Keratinocyte (primary cell): ENCODE measurements around the gene CCNT1. TPM values are rescaled to one million over a fixed set of nuclear protein-coding genes. Genes with fewer than 3 reads are reported as not detected.

ENCODE experiments used
- DNase-seq: peaks from one replicate; pipeline ENCODE4 v3.0.0-alpha.2; 2011; ENCODE audit warnings: low read depth, missing footprints, low spot score
- FAIRE-seq: peaks from 2 replicates; lab custom pipeline; 2011; peaks lifted over from hg19 to GRCh38; lab: Jason Lieb, UNC
- H2AFZ ChIP-seq: 2 replicates; pipeline ENCODE4 v1.6.0; 2012; ENCODE audit warnings: low read length, control low read depth, inconsistent platforms; ENCODE audit not compliant: control insufficient read depth
- H3K27ac ChIP-seq: 2 replicates; pipeline ENCODE4 v1.5.1; 2011; ENCODE audit warnings: low read length; ENCODE audit not compliant: control insufficient read depth, insufficient read depth
- H3K27me3 ChIP-seq: 3 replicates; pipeline ENCODE4 v1.6.0; 2011; ENCODE audit warnings: low read length; ENCODE audit not compliant: control insufficient read depth, insufficient read depth; ENCODE audit errors: extremely low read depth
- H3K36me3 ChIP-seq, 2 experiments: 2 replicates in 1 of 2; 3 replicates in 1 of 2; pipeline ENCODE4 v1.5.1; 2011; ENCODE audit warnings: low read length in 2 of 2, mild to moderate bottlenecking in 1 of 2; ENCODE audit not compliant: control insufficient read depth in 2 of 2, insufficient read depth in 2 of 2; ENCODE audit errors: extremely low read depth in 1 of 2
- H3K4me1 ChIP-seq: 3 replicates; pipeline ENCODE4 v1.5.1; 2011; ENCODE audit warnings: low read length; ENCODE audit not compliant: control insufficient read depth, insufficient read depth; ENCODE audit errors: extremely low read depth
- H3K4me2 ChIP-seq: 3 replicates; pipeline ENCODE4 v1.6.0; 2011; ENCODE audit warnings: low read depth, low read length; ENCODE audit not compliant: control insufficient read depth, insufficient read depth; ENCODE audit errors: extremely low read depth
- H3K4me3 ChIP-seq, 3 experiments: fragments of 200-600 bp in 1 of 3; sonication (generic) in 1 of 3; 2 replicates in 2 of 3; 3 replicates in 1 of 3; pipeline ENCODE4 v1.5.1; 2011 to 2016; ENCODE audit warnings: low read length in 3 of 3, mild to moderate bottlenecking in 3 of 3, control low read depth in 2 of 3, inconsistent platforms in 1 of 3, low read depth in 1 of 3, mixed read lengths in 1 of 3, mixed run types in 1 of 3, moderate library complexity in 1 of 3; ENCODE audit not compliant: control insufficient read depth in 2 of 3, insufficient read depth in 2 of 3; ENCODE audit errors: extremely low read depth in 1 of 3
- H3K79me2 ChIP-seq: 2 replicates; pipeline ENCODE4 v1.6.0; 2012; ENCODE audit warnings: low read length; ENCODE audit not compliant: control insufficient read depth, insufficient read depth
- H3K9ac ChIP-seq: 3 replicates; pipeline ENCODE4 v1.6.0; 2011; ENCODE audit warnings: low read length; ENCODE audit not compliant: control insufficient read depth, insufficient read depth; ENCODE audit errors: extremely low read depth
- H3K9me1 ChIP-seq: 3 replicates; pipeline ENCODE4 v1.6.0; 2011; ENCODE audit warnings: low read length; ENCODE audit not compliant: control insufficient read depth, insufficient read depth; ENCODE audit errors: extremely low read depth
- H3K9me3 ChIP-seq: 2 replicates; pipeline ENCODE4 v1.5.1; 2012; ENCODE audit warnings: low read depth, low read length; ENCODE audit not compliant: control insufficient read depth
- H4K20me1 ChIP-seq: 3 replicates; pipeline ENCODE4 v1.6.0; 2011; ENCODE audit warnings: low read length; ENCODE audit not compliant: control insufficient read depth, insufficient read depth; ENCODE audit errors: extremely low read depth
- CTCF ChIP-seq, 3 experiments: IDR thresholded peaks in 1 of 3; conservative IDR thresholded peaks in 1 of 3; optimal IDR thresholded peaks in 1 of 3; 2 replicates in 2 of 3; 3 replicates in 1 of 3; pipeline versions ENCODE3 to v1.5.1; 2011; ENCODE audit warnings: low read length in 3 of 3, mild to moderate bottlenecking in 3 of 3, moderate library complexity in 2 of 3, control low read depth in 1 of 3, inconsistent platforms in 1 of 3; ENCODE audit not compliant: insufficient read depth in 2 of 3; ENCODE audit errors: extremely low read depth in 1 of 3
- EZH2 ChIP-seq: IDR thresholded peaks from one replicate; pipeline ENCODE4 v1.6.1; 2012; ENCODE audit warnings: inconsistent platforms, mild to moderate bottlenecking, low read length, moderate library complexity
- dilution Hi-C: fragments of 300-500 bp; cut with MboI; formaldehyde crosslinking; loops from one replicate; pipeline ENCODE4 v1.7.0; 2020; ENCODE audit warnings: low sequenced_read_pairs; ENCODE audit not compliant: extremely low pct_ligation_motif_present
- polyA plus RNA-seq, 5 experiments: library from polyadenylated mRNA; depleted of rRNA in 3 of 5; stranded (reverse) in 3 of 5; stranded (forward) in 1 of 5; unstranded in 1 of 5; fragments of >200 nt; gene quantifications; 1 replicate in 1 of 5; 2 replicates in 3 of 5; 3 replicates in 1 of 5; pipeline versions ENCODE4 v1.2.1 to v1.2.3, GENCODE V29; 2011 to 2012; ENCODE audit warnings: missing spikeins in 2 of 5, low read depth in 1 of 5, low replicate concordance in 1 of 5

CCNT1 gene
- polyA plus RNA-seq, 1 donor (not counting 4 experiments of a cell fraction or from before 2014, with no cell fraction given), result 23.4 TPM

GRCh38 chr12:48750215-48750614 lies 33.7 kb upstream of the CCNT1 start:
- Histone ChIP-seq H3K9me1 (no peaks in the 10 kb centered on the region), H3K27me3 (no peaks in the 10 kb centered on the region), H3K9me3 (no peaks in the 10 kb centered on the region), H3K9ac (no peak overlapping the region), H3K4me1 (peaks cover 5% of the 10 kb centered on the region), H2AFZ (no peak overlapping the region), H3K4me2 (no peak overlapping the region), H4K20me1 (no peaks in the 10 kb centered on the region), H3K4me3 (no peak overlapping the region), H3K36me3 (no peaks in the 10 kb centered on the region), H3K27ac (no peak overlapping the region), H3K79me2 (no peaks in the 10 kb centered on the region)
- dilution Hi-C loops, result no loop called here
- DNase-seq, result no peak
- TF ChIP-seq EZH2 (no peak), CTCF (optimal IDR thresholded peaks at IDR 0.05 in 1 of 3, IDR thresholded peaks at IDR 0.05 in 1 of 3, conservative IDR thresholded peaks at IDR 0.05 in 1 of 3; ENCODE audit: extremely low read depth in 1 of 3, insufficient read depth in 2 of 3, low read length in 3 of 3) (no peak)
- FAIRE-seq, result no peak

DNA sequence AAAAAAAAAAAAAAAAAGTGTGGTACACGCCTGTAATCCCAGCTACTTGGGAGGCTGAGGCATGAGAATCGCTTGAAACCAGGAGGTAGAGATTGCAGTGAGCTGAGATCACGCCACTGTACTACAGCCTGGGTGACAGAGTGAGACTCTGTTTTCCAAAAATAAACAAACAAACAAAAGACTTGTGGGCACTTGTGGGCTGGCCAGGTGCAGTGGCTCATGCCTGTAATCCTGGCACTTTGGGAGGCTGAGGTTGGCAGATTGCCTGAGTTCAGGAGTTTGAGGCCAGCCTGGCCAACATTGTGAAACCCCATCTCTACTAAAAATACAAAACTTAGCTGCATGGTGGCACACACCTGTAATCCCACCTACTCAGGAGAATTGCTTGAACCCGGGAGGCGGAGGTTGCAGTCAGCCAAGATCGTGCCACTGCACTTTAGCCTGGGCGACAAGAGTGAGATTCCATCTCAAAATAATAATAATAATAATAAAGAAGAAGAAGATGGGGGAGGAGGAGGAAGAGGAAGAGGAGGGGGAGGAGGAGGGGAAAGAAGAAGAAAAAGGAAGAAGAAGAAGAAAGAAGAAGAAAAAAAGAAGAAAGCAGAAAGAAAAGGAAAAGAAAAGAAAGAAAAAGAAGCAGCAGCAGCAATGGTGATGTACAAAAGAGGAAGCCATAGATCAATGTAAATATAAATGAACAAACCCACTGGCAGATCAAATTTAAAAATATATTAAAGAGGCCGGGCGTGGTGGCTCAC lies 27.9 kb upstream of the CCNT1 start:
- dilution Hi-C loops, result no loop called here
- no peaks in the 10 kb centered on the region for H3K4me1 ChIP-seq
- TF ChIP-seq EZH2, result no peak
- TF ChIP-seq CTCF (optimal IDR thresholded peaks at IDR 0.05 in 1 of 3, IDR thresholded peaks at IDR 0.05 in 1 of 3, conservative IDR thresholded peaks at IDR 0.05 in 1 of 3; ENCODE audit: extremely low read depth in 1 of 3, insufficient read depth in 2 of 3, low read length in 3 of 3), result no peak
- H3K4me2 ChIP-seq, result no peak overlapping the region
- H3K9me1 ChIP-seq, result no peaks in the 10 kb centered on the region
- no peak overlapping the region for H2AFZ ChIP-seq
- H3K79me2 ChIP-seq, result no peaks in the 10 kb centered on the region
- H3K36me3 ChIP-seq, result no peaks in the 10 kb centered on the region
- FAIRE-seq (no peak), DNase-seq (no peak)
- no peaks in the 10 kb centered on the region for H3K9me3 ChIP-seq
- no peak overlapping the region for H3K4me3 ChIP-seq
- H3K9ac ChIP-seq, result no peak overlapping the region
- peaks cover 4% of the 10 kb centered on the region for H3K27me3 ChIP-seq
- no peaks in the 10 kb centered on the region for H4K20me1 ChIP-seq
- no peak overlapping the region for H3K27ac ChIP-seq
